Activated CD4-positive, alpha-beta memory T cell treated with anti-CD3 and anti-CD28 coated beads for 36 hours (primary cell): ENCODE results near the gene CARHSP1. TPM values are rescaled to one million over a fixed set of nuclear protein-coding genes. Genes with fewer than 3 reads are reported as not detected.

Experiments used
- CTCF ChIA-PET: fragments of 350-600 bp; sonication (Branson Sonifier 250); formaldehyde crosslinking; loops from one replicate; lab custom pipeline; 2021; ENCODE audit warnings: antibody characterized with exemption, inconsistent platforms; lab: Charles Lee
- POLR2A ChIA-PET: fragments of 350-600 bp; sonication (Branson Sonifier 250); formaldehyde crosslinking; loops from one replicate; lab custom pipeline; 2021; ENCODE audit warnings: antibody characterized with exemption; lab: Charles Lee
- DNase-seq: peaks from one replicate; pipeline ENCODE4 v3.0.0-alpha.2; 2020
- H3K27ac Mint-ChIP-seq: one replicate; pipeline ENCODE4 v1.8.0; 2021; ENCODE audit warnings: mixed read lengths
- H3K27me3 Mint-ChIP-seq: one replicate; pipeline ENCODE4 v1.8.0; 2021; ENCODE audit warnings: mixed read lengths
- H3K36me3 Mint-ChIP-seq: one replicate; pipeline ENCODE4 v1.8.0; 2021; ENCODE audit warnings: mixed read lengths
- H3K4me1 Mint-ChIP-seq: one replicate; pipeline ENCODE4 v1.8.0; 2021; ENCODE audit warnings: low read depth, mixed read lengths
- H3K4me3 Mint-ChIP-seq: one replicate; pipeline ENCODE4 v1.8.0; 2021; ENCODE audit warnings: mild to moderate bottlenecking, mixed read lengths
- H3K9me3 Mint-ChIP-seq: one replicate; pipeline ENCODE4 v1.8.0; 2021; ENCODE audit warnings: mixed read lengths
- intact Hi-C: fragments of 100-400 bp; cut with micrococcal nuclease; formaldehyde crosslinking; loops from one replicate; pipeline ENCODE4 v1.15.1; 2023
- total RNA-seq, 2 experiments: library from RNA; stranded (reverse); gene quantifications; one replicate each; pipeline ENCODE4 v1.2.3, GENCODE V29; 2021

The CARHSP1 gene
- total RNA-seq, 2 experiments from 2014 or later = 64.9 to 73.1 TPM

GRCh38 chr16:8905168-8905762, 36.5 kb upstream of the CARHSP1 start:
- Mint-ChIP-seq H3K27me3 (no peaks in the 10 kb centered on the region), H3K36me3 (peaks cover 69% of the 10 kb centered on the region), H3K9me3 (no peaks in the 10 kb centered on the region), H3K27ac (peak overlapping the region; percentile 8), H3K4me3 (no peak overlapping the region), H3K4me1 (peaks cover 18% of the 10 kb centered on the region)
- no peak for DNase-seq
- intact Hi-C loops = loop anchor here (1.0 kb wide), 1 partner anchor 31 kb away; no protein-coding TSS in a partner anchor
- ChIA-PET POLR2A (no interaction called here), CTCF (interaction anchor here (0.6 to 4.7 kb wide), 6 partner anchors 9 to 103 kb away, joined by 3 to 27 read pairs (median 4); partner anchors contain the start of gene CARHSP1)

GRCh38 chr16:8904018-8904430, 35.2 kb upstream of the CARHSP1 start:
- H3K9me3 Mint-ChIP-seq = no peaks in the 10 kb centered on the region
- POLR2A ChIA-PET = no interaction called here
- H3K27ac Mint-ChIP-seq = no peak overlapping the region
- peaks cover 76% of the 10 kb centered on the region for H3K36me3 Mint-ChIP-seq
- no peaks in the 10 kb centered on the region for H3K27me3 Mint-ChIP-seq
- CTCF ChIA-PET = interaction anchor here (0.7 to 1.5 kb wide), 2 partner anchors 24 to 32 kb away, joined by 4 to 11 read pairs; no protein-coding TSS in a partner anchor
- intact Hi-C loops = no loop called here
- peaks cover 14% of the 10 kb centered on the region for H3K4me1 Mint-ChIP-seq
- no peak overlapping the region for H3K4me3 Mint-ChIP-seq
- DNase-seq = no peak

- Mint-ChIP-seq H3K27me3 (no peaks in the 10 kb centered on the region), H3K9me3 (no peaks in the 10 kb centered on the region), H3K4me3 (no peak overlapping the region), H3K27ac (no peak overlapping the region), H3K36me3 (peaks cover 75% of the 10 kb centered on the region), H3K4me1 (peaks cover 6% of the 10 kb centered on the region)
- intact Hi-C loops = no loop called here
- POLR2A ChIA-PET = interaction anchor here (0.7 kb wide), 1 partner anchor 53 kb away, joined by 3 read pairs; no protein-coding TSS in a partner anchor
- DNase-seq = no peak
- CTCF ChIA-PET = no interaction called here
These were observed 34.2 kb upstream of the CARHSP1 start for GRCh38 chr16:8903004-8903403.

GRCh38 chr16:8901320-8901861, 32.6 kb upstream of the CARHSP1 start:
- Mint-ChIP-seq H3K27ac (no peak overlapping the region), H3K4me1 (no peaks in the 10 kb centered on the region), H3K36me3 (peaks cover 74% of the 10 kb centered on the region), H3K9me3 (no peaks in the 10 kb centered on the region), H3K27me3 (no peaks in the 10 kb centered on the region), H3K4me3 (no peak overlapping the region)
- intact Hi-C loops = no loop called here
- POLR2A ChIA-PET = no interaction called here
- DNase-seq = no peak
- CTCF ChIA-PET = interaction anchor here (0.6 to 3.0 kb wide), 6 partner anchors 35 to 238 kb away, joined by 3 to 16 read pairs (median 3); no protein-coding TSS in a partner anchor

- intact Hi-C loops = no loop called here
- no peaks in the 10 kb centered on the region for H3K4me1 Mint-ChIP-seq
- H3K27ac Mint-ChIP-seq = no peak overlapping the region
- ChIA-PET CTCF (interaction anchor here (0.8 to 3.0 kb wide), 4 partner anchors 20 to 108 kb away, joined by 3 to 16 read pairs (median 5); no protein-coding TSS in a partner anchor), POLR2A (no interaction called here)
- no peak for DNase-seq
- no peaks in the 10 kb centered on the region for H3K27me3 Mint-ChIP-seq
- no peaks in the 10 kb centered on the region for H3K9me3 Mint-ChIP-seq
- peaks cover 66% of the 10 kb centered on the region for H3K36me3 Mint-ChIP-seq
- H3K4me3 Mint-ChIP-seq = no peak overlapping the region
These were observed 31.5 kb upstream of the CARHSP1 start for GRCh38 chr16:8900343-8900742.

- ChIA-PET POLR2A (no interaction called here), CTCF (interaction anchor here (0.8 to 3.0 kb wide), 4 partner anchors 9 to 37 kb away, joined by 3 to 16 read pairs (median 4); no protein-coding TSS in a partner anchor)
- DNase-seq = no peak
- no peak overlapping the region for H3K27ac Mint-ChIP-seq
- intact Hi-C loops = no loop called here
- H3K36me3 Mint-ChIP-seq = peaks cover 67% of the 10 kb centered on the region
- no peaks in the 10 kb centered on the region for H3K9me3 Mint-ChIP-seq
- H3K27me3 Mint-ChIP-seq = no peaks in the 10 kb centered on the region
- no peaks in the 10 kb centered on the region for H3K4me1 Mint-ChIP-seq
- no peak overlapping the region for H3K4me3 Mint-ChIP-seq
These were observed 31.0 kb upstream of the CARHSP1 start for GRCh38 chr16:8899709-8900317.

- H3K27ac Mint-ChIP-seq = no peak overlapping the region
- CTCF ChIA-PET = interaction anchor here (0.8 to 1.9 kb wide), 3 partner anchors 10 to 110 kb away, joined by 3 to 10 read pairs (median 3); no protein-coding TSS in a partner anchor
- H3K27me3 Mint-ChIP-seq = no peaks in the 10 kb centered on the region
- peaks cover 66% of the 10 kb centered on the region for H3K36me3 Mint-ChIP-seq
- POLR2A ChIA-PET = interaction anchor here (0.5 kb wide), 1 partner anchor 99 kb away, joined by 5 read pairs; no protein-coding TSS in a partner anchor
- H3K4me3 Mint-ChIP-seq = no peak overlapping the region
- no peaks in the 10 kb centered on the region for H3K4me1 Mint-ChIP-seq
- no peak for DNase-seq
- intact Hi-C loops = no loop called here
- no peaks in the 10 kb centered on the region for H3K9me3 Mint-ChIP-seq
These were observed 30.0 kb upstream of the CARHSP1 start for GRCh38 chr16:8898660-8899318.

GRCh38 chr16:8894736-8895334, 26.0 kb upstream of the CARHSP1 start:
- POLR2A ChIA-PET = no interaction called here

GRCh38 chr16:8893976-8894690, 25.3 kb upstream of the CARHSP1 start:
- ChIA-PET CTCF (interaction anchor here (1.2 to 8.3 kb wide), 4 partner anchors 13 to 245 kb away, joined by 3 to 51 read pairs (median 21); partner anchors contain the start of gene LITAFD), POLR2A (no interaction called here)
- no peaks in the 10 kb centered on the region for H3K9me3 Mint-ChIP-seq
- H3K4me3 Mint-ChIP-seq = no peak overlapping the region
- intact Hi-C loops = no loop called here
- H3K4me1 Mint-ChIP-seq = peaks cover 26% of the 10 kb centered on the region
- DNase-seq = no peak
- peaks cover 57% of the 10 kb centered on the region for H3K36me3 Mint-ChIP-seq
- peak overlapping the region; percentile 6 for H3K27ac Mint-ChIP-seq
- no peaks in the 10 kb centered on the region for H3K27me3 Mint-ChIP-seq

More at GRCh38 chr16:8894736-8895334, 26.0 kb upstream of the CARHSP1 start:
- peak overlapping the region; percentile 6 for H3K27ac Mint-ChIP-seq
- no peak overlapping the region for H3K4me3 Mint-ChIP-seq
- no peaks in the 10 kb centered on the region for H3K27me3 Mint-ChIP-seq
- intact Hi-C loops = no loop called here
- DNase-seq = no peak
- H3K9me3 Mint-ChIP-seq = no peaks in the 10 kb centered on the region
- CTCF ChIA-PET = interaction anchor here (1.2 to 8.3 kb wide), 2 partner anchors 41 to 114 kb away, joined by 3 to 51 read pairs; no protein-coding TSS in a partner anchor
- peaks cover 26% of the 10 kb centered on the region for H3K4me1 Mint-ChIP-seq
- H3K36me3 Mint-ChIP-seq = peaks cover 63% of the 10 kb centered on the region

- POLR2A ChIA-PET = no interaction called here
- CTCF ChIA-PET = interaction anchor here (1.2 to 8.3 kb wide), 4 partner anchors 13 to 245 kb away, joined by 3 to 51 read pairs (median 21); partner anchors contain the start of gene LITAFD
- H3K27ac Mint-ChIP-seq = peak overlapping the region; percentile 97
These were observed 24.6 kb upstream of the CARHSP1 start for GRCh38 chr16:8893426-8893825.

More at GRCh38 chr16:8893426-8893825, 24.6 kb upstream of the CARHSP1 start:
- intact Hi-C loops = no loop called here
- Mint-ChIP-seq H3K4me1 (peaks cover 26% of the 10 kb centered on the region), H3K36me3 (peaks cover 53% of the 10 kb centered on the region), H3K27me3 (no peaks in the 10 kb centered on the region), H3K9me3 (no peaks in the 10 kb centered on the region), H3K4me3 (no peak overlapping the region)
- DNase-seq = no peak
